Esophagus muscularis mucosa (tissue), 4 donors: ENCODE measurements around the gene TRAPPC12. TPM values are rescaled to one million over a fixed set of nuclear protein-coding genes. Genes with fewer than 3 reads are reported as not detected.

Experiments
- DNase-seq: peaks from one replicate; pipeline ENCODE4 v3.0.0-alpha.2; 2017; ENCODE audit errors: extremely low spot score
- H3K27ac ChIP-seq, 4 donors: fragments of 200-600 bp; sonication (generic); replicated peaks in 1 of 4; 1 replicate in 3 of 4; 2 replicates in 1 of 4; pipeline ENCODE4 v1.5.1; 2016 to 2019; ENCODE audit warnings: mild to moderate bottlenecking in 1 of 4
- H3K27me3 ChIP-seq, 4 donors: fragments of 200-600 bp; sonication (generic); one replicate each; pipeline versions ENCODE4 v1.5.1 to v1.6.0; 2016 to 2019
- H3K36me3 ChIP-seq, 4 donors: fragments of 200-600 bp; sonication (generic); one replicate each; pipeline ENCODE4 v1.5.1; 2016 to 2019
- H3K4me1 ChIP-seq, 4 donors: fragments of 200-600 bp; sonication (generic); one replicate each; pipeline ENCODE4 v1.5.1; 2016 to 2019
- H3K4me3 ChIP-seq, 4 donors: fragments of 200-600 bp; sonication (generic); 1 replicate in 2 of 4; 2 replicates in 2 of 4; pipeline ENCODE4 v1.5.1; 2016 to 2019; ENCODE audit warnings: mild to moderate bottlenecking in 4 of 4, moderate library complexity in 1 of 4
- H3K9me3 ChIP-seq, 4 donors: fragments of 200-600 bp; sonication (generic); 1 replicate in 3 of 4; 2 replicates in 1 of 4; pipeline ENCODE4 v1.5.1; 2016 to 2019
- EP300 ChIP-seq: sonication (generic); formaldehyde crosslinking; IDR thresholded peaks from one replicate; pipeline ENCODE4 v1.6.1; 2017; ENCODE audit warnings: antibody characterized with exemption
- POLR2A ChIP-seq: fragments of 450-650 bp; IDR thresholded peaks from one replicate; pipeline ENCODE4 v1.6.1; 2017; ENCODE audit warnings: antibody characterized with exemption, moderate library complexity, mild to moderate bottlenecking, low read depth
- POLR2AphosphoS5 ChIP-seq, 2 donors: sonication (generic); formaldehyde crosslinking; IDR thresholded peaks; one replicate each; pipeline ENCODE4 v1.6.1; 2017; ENCODE audit warnings: antibody characterized with exemption in 2 of 2
- WGBS: methylation state at CpG from one replicate; pipeline ENCODE4 v1.1.5; 2018; 5-methylcytosine and 5-hydroxymethylcytosine counted together
- intact Hi-C: fragments of 100-400 bp; cut with DNase I; formaldehyde crosslinking; loops from one replicate; pipeline ENCODE4 v1.15.1; 2023
- total RNA-seq, 4 donors: library from RNA; depleted of rRNA; stranded (reverse); fragments of >200 nt; gene quantifications; one replicate each; pipeline versions ENCODE4 v1.1.0 to v1.2.1, GENCODE V29; 2016
- TF ChIP-seq, protein P1 (sequence below), 3 experiments: fragments of 200-600 bp in 2 of 3; fragments of 450-650 bp in 1 of 3; sonication (generic) in 2 of 3; IDR thresholded peaks; one replicate each; pipeline ENCODE4 v1.5.1; 2017 to 2019; ENCODE audit warnings: antibody characterized with exemption in 3 of 3, mild to moderate bottlenecking in 2 of 3, moderate library complexity in 1 of 3

Gene TRAPPC12
- total RNA-seq, 4 donors from 2014 or later, result 65.6 to 89.3 (median 72.6) TPM

DNA sequence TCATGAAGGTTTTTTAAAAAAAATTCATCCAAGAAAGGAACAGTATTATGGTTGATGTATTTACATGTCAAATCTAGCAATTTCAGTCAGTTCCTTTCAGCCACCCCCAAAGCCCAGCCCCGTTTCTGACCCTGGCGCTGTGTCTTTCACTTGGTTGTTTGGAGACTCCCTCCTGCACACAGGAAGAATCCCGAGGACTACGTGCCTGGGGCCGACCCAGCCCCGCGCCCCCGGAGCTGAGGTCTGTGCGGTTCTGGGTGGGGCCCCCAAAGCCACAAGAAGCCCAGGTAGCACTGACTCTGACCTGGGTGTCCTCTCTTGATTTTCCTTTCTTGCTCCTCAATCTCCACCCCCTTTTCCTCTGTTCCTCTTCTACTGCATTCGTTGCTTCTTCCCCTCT is 49.1 kb downstream of the TRAPPC12 start:
- intact Hi-C loops, result no loop called here
- Histone ChIP-seq H3K27me3 (no peaks in the 10 kb centered on the region), H3K9me3 (no peaks in the 10 kb centered on the region), H3K4me3 (no peak overlapping the region), H3K4me1 (peaks cover 0 to 12% (median 6%) of the 10 kb centered on the region in 4 donors), H3K27ac (no peak overlapping the region), H3K36me3 (peaks cover 24 to 84% (median 60%) of the 10 kb centered on the region in 4 donors)
- 88% methylated on average over 10 of the region's 10 CpGs for WGBS
- TF ChIP-seq POLR2AphosphoS5 (IDR thresholded peaks at IDR 0.05), result no peak
- TF ChIP-seq POLR2A, result no peak
- TF ChIP-seq, protein P1, sequence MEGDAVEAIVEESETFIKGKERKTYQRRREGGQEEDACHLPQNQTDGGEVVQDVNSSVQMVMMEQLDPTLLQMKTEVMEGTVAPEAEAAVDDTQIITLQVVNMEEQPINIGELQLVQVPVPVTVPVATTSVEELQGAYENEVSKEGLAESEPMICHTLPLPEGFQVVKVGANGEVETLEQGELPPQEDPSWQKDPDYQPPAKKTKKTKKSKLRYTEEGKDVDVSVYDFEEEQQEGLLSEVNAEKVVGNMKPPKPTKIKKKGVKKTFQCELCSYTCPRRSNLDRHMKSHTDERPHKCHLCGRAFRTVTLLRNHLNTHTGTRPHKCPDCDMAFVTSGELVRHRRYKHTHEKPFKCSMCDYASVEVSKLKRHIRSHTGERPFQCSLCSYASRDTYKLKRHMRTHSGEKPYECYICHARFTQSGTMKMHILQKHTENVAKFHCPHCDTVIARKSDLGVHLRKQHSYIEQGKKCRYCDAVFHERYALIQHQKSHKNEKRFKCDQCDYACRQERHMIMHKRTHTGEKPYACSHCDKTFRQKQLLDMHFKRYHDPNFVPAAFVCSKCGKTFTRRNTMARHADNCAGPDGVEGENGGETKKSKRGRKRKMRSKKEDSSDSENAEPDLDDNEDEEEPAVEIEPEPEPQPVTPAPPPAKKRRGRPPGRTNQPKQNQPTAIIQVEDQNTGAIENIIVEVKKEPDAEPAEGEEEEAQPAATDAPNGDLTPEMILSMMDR (IDR thresholded peaks at IDR 0.05), result no peak
- no peak for TF ChIP-seq EP300
- DNase-seq, result no peak

DNA sequence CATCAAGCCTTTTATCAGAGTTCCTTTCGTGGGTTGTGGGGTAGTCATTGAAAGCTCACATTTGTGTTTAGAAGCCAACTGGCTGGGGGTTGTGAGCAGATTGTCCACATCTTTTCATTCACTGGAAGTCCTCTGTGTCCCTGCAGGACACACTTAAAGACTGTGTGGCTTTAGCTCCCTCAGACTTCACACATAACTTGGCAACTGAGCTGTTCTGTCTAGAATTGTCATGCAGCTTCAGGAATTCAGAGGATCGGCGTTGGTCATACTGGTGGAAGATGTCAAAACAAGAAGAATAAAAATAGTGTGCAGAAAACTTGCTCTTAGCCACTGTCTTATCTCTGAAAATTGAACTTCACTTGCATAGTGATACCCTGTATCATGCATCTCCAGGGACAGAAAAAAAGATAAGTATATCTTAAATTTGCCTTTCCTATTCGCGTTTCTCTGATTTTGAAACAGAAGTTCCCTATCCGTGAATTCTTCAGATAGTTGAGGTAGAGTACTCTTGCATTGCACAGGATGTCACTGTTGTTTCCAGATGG is 49.6 kb downstream of the TRAPPC12 start:
- Histone ChIP-seq H3K4me1 (peaks cover 0 to 10% (median 4%) of the 10 kb centered on the region in 4 donors), H3K9me3 (no peaks in the 10 kb centered on the region), H3K27me3 (no peaks in the 10 kb centered on the region), H3K4me3 (no peak overlapping the region), H3K27ac (no peak overlapping the region), H3K36me3 (peaks cover 30 to 82% (median 61%) of the 10 kb centered on the region in 4 donors)
- 82% methylated on average over 6 of the region's 6 CpGs for WGBS
- no peak for DNase-seq
- intact Hi-C loops, result no loop called here
- TF ChIP-seq, protein P1 (IDR thresholded peaks at IDR 0.05), result no peak
- no peak for TF ChIP-seq POLR2A
- no peak for TF ChIP-seq EP300
- no peak for TF ChIP-seq POLR2AphosphoS5 (IDR thresholded peaks at IDR 0.05)

DNA sequence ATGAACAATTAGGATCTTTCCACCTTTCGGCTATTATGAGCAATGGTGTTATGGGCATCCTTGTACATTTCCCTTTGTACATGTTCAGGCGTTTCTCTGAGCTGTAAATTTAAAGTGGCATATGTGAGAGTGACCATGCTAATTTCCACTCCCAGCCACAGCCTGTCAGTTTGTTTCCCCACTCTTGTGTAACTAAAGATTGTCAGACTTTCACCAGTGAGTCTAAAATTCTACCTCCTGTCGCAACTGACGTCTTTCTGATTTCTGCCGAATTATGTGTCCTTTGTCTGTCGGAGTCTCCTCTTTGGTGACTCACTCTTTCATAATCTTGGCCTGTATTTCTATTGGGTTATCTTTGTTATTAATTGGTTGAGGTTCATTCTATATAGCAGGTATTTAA is 50.7 kb downstream of the TRAPPC12 start:
- Histone ChIP-seq H3K27ac (no peak overlapping the region), H3K9me3 (no peaks in the 10 kb centered on the region), H3K27me3 (no peaks in the 10 kb centered on the region), H3K4me1 (peaks cover 0 to 10% (median 4%) of the 10 kb centered on the region in 4 donors), H3K36me3 (peaks cover 22 to 82% (median 61%) of the 10 kb centered on the region in 4 donors), H3K4me3 (no peak overlapping the region)
- intact Hi-C loops, result no loop called here
- TF ChIP-seq, protein P1 (IDR thresholded peaks at IDR 0.05), result no peak
- no peak for TF ChIP-seq EP300
- no peak for TF ChIP-seq POLR2AphosphoS5 (IDR thresholded peaks at IDR 0.05)
- no peak for TF ChIP-seq POLR2A
- 73% methylated on average over 6 of the region's 6 CpGs for WGBS
- no peak for DNase-seq

DNA sequence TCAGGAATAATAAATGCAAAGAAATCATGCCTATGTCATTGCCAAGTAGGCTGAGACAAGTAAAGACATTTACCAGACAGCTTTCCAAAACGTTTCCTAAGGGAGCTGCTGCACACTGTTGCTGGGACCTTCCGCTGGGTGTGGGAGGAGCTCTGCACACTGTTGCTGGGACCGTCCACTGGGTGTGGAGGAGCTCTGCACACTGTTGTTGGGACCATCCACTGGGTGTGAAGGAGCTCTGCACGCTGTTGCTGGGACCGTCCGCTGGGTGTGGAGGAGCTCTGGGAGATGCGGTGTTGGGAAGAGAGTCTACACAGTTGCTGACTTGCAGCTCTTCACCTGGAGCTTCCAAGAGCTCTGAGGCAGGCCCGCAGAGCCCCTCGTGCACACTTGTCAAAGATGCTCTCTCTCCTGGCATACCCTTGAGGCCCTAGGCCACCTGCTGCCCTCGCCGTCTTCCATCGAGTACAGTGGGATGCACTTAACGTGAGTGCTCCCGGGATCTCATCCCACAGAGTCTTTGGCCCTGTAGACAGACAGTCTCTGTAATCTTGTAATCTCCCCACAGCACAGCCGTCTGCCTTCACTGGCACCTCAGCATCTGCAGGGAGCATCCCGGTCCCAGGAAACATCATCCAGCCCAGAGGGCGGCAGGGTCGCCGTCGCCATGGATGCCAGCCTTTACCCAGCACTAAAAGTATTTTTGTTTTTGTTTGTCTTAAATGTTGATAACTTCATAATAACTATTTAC is 51.4 kb downstream of the TRAPPC12 start:
- DNase-seq, result no peak
- peaks cover 16 to 82% (median 56%) of the 10 kb centered on the region in 4 donors for H3K36me3 ChIP-seq
- WGBS, result 87% methylated on average over 18 of the region's 20 CpGs
- H3K9me3 ChIP-seq, result no peaks in the 10 kb centered on the region
- H3K4me1 ChIP-seq, result peaks cover 0 to 10% (median 4%) of the 10 kb centered on the region in 4 donors
- no peaks in the 10 kb centered on the region for H3K27me3 ChIP-seq
- no peak overlapping the region for H3K27ac ChIP-seq
- no peak overlapping the region for H3K4me3 ChIP-seq
- TF ChIP-seq POLR2A (no peak), POLR2AphosphoS5 (IDR thresholded peaks at IDR 0.05) (no peak), EP300 (no peak)
- TF ChIP-seq, protein P1 (IDR thresholded peaks at IDR 0.05), result no peak
- intact Hi-C loops, result no loop called here
